Heart left ventricle (tissue), 13 donors: ENCODE measurements around the gene RPS2.

Experiments
- CTCF ChIP-seq, 12 donors: fragments of 200-600 bp; sonication (generic) in 4 of 12; IDR thresholded peaks; one replicate each; pipeline versions ENCODE4 v1.5.0 to v1.8.0; 2018 to 2022; ENCODE audit warnings: antibody characterized with exemption in 12 of 12, mild to moderate bottlenecking in 5 of 12
- POLR2A ChIP-seq, 2 donors: fragments of 450-650 bp; IDR thresholded peaks; one replicate each; pipeline ENCODE4 v1.6.1; 2017; ENCODE audit warnings: antibody characterized with exemption in 2 of 2, mild to moderate bottlenecking in 2 of 2, moderate library complexity in 2 of 2
- donor health status: ischemic (EF 13 %, LVEDD 7.1; RV severe dilation, severe dysfunction).
- donor health status: DM: no; HTN: yes; CAD: no.
- donor health status: DM: no; HTN: no; CAD: no.
- donor health status: ischemic (EF 25% LVEDD 6.9; RV normal size, moderate dysfunction).
- donor health status: ischemic (EF 25% LVEDD 5.7; RV mildly dilated, moderate dysfunction).
- donor health status: ischemic (EF 35%, LVEDD 5.7; RV mildly dilated, moderate dysfunction).
- donor health status: nonischemic (EF 11% LVEDD 7.7; RV severe dilation, severe dysfunction).
- donor health status: DM: yes; HTN: yes; CAD: no.
- donor health status: PGD.
- donor health status: ischemic (EF 29% LVEDD 5.4; RV normal size, mild dysfunction).
- donor health status: nonischemic (EF 23%, LVEDD 6.1; RV moderate dilation, normal function).

- TF ChIP-seq CTCF (IDR thresholded peaks at IDR 0.05), result no peak
- no peak for TF ChIP-seq POLR2A (IDR thresholded peaks at IDR 0.05)
Measured at GRCh38 chr16:2001035-2001434, 36.4 kb upstream of the RPS2 start.
